SH-SY5Y (cell line): ENCODE data around the gene DDX46.

Experiments
- GATA2 ChIP-seq: IDR thresholded peaks from 2 replicates; pipeline ENCODE4 v1.6.1; 2011; ENCODE audit warnings: mild to moderate bottlenecking, low read depth, low read length
- GATA3 ChIP-seq: IDR thresholded peaks from 2 replicates; pipeline ENCODE4 v1.6.1; 2011; ENCODE audit warnings: low read depth, mild to moderate bottlenecking, low read length, moderate library complexity

Gene DDX46

DNA sequence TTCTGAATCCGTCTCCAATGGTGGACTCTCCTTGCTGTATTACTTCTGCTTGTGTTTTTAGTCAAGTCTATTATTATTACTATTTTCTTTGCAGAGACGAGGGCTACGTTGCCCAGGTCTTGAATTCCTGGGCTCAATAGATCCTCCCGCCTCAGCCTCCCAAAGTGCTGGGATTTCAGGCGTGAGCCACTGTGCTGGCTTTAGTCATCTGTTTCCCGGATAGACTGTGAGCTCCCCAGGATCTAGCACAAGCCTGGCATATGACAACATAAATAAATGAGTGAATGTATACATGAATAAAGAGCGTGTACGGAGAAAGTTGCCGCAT lies 439 bp upstream of the DDX46 start:
- TF ChIP-seq GATA3 (no peak), GATA2 (no peak)

DNA sequence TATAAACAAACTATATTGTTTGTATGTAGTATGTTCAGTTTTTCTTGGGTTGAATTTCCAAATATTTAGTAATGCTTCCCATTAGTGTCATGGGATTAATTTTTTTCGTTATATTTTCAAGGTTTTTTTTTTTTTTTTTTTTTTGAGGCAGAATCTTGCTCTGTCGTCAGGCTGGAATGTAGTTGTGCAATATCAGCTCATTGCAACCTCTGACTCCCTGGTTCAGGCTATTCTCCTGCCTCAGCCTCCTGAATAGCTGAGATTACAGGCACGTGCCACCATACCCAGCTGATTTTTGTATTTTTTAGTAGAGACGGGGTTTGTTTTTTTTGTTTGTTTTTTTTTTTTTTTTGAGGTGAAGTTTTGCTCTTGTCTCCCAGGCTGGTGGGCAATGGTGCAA lies 10.6 kb downstream of the DDX46 start:
- TF ChIP-seq GATA3 = no peak

DNA sequence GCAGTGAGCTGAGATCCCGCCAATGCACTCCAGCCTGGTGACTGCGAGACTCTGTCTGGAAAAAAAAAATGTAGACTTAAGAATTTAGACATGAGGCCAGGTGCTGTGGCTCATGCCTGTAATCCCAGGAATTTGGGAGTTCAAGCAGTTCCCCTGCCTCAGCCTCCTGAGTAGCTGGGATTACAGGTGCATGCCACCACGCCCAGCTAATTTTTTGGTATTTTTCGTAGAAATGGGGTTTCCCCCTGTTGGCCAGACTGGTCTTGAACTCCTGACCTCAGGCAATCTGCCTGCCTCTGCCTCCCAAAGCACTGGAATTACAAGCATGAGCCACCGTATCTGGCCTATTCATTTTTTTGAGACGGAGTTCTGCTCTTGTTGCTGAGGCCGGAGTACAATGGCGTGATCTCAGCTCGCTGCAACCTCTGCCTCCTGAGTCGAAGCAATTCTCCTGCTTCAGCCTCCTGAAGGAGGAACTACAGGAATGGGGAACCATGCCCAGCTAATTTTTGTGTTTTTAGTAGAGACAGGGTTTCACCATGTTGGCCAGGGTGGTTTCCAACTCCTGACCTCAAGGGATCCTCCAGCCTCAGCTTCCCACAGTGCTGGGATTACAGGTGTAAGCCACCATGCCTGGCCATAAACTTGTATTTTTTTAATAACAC lies 14.0 kb downstream of the DDX46 start:
- TF ChIP-seq GATA3 (no peak), GATA2 (no peak)

DNA sequence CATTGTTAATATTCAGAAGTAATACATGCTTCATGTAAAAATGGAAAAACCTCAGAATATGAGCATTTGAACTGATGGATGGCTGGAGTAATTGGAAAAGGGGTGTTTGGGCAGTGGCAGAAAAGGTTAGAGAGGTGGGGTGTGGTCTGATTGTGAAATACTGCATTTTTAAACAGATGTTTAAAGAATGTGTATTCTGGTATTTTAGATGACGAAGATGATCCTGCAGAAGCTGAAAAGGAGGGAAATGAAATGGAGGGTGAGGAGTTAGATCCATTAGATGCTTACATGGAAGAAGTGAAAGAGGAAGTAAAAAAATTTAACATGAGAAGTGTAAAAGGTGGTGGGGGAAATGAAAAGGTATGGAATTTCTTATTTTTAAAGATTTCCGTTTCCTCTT lies 18.8 kb downstream of the DDX46 start:
- no peak for TF ChIP-seq GATA3
- no peak for TF ChIP-seq GATA2

DNA sequence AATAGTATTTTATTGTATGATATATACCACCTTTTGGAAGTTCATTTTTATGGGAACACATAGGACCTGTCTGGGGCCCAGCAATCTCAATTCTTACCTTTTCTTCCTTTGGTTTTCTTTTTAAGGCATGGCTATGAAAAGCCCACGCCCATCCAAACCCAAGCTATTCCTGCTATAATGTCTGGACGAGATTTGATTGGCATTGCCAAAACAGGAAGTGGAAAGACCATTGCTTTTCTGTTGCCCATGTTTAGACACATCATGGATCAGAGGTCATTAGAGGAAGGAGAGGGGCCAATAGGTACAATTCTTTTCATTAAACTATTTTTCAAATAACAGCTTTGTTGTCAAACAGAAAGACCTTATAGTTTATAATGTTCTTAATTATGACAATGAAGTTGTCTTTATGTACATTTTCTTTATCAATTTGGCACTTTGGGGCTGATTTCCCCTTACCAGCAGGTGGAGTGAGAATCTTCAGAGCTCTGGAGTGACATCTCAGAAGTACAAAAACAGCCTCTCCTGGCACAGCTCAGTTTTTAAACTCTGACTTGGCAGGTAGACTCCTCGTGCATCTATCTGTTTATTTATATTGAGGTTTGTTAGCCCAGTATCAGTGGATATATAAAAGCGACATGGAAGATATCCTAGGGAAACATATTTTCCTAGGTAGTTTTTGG lies 25.8 kb downstream of the DDX46 start:
- TF ChIP-seq GATA2 (no peak), GATA3 (no peak)

DNA sequence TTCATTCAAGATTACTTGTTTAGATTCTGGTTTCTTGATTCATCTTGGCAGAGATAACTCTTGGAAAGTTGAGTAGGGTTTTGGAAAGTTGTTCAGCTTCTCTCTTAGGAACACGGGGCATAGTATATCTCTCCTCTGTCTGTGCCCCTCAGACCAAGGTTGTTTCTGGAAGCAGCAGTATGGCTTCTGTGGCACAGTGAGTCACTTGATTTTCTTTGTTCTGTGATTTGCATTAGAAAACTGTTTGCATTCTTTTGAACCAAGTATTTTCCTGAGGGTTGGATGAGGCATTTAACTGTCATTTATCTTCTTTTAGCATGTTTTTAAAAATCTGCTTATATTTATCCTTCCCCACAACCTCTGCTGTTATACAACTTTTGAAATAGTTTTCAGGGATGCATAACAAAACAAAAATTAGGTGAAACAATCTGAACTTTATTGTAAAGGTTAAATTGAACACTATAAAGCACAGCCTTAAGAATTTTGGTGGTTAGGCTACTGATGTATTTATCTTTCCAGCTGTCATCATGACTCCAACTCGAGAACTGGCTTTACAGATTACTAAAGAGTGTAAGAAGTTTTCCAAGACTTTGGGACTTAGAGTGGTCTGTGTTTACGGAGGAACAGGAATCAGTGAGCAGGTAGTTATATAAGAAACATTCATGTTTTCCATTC lies 26.5 kb downstream of the DDX46 start:
- no peak for TF ChIP-seq GATA3
- no peak for TF ChIP-seq GATA2

DNA sequence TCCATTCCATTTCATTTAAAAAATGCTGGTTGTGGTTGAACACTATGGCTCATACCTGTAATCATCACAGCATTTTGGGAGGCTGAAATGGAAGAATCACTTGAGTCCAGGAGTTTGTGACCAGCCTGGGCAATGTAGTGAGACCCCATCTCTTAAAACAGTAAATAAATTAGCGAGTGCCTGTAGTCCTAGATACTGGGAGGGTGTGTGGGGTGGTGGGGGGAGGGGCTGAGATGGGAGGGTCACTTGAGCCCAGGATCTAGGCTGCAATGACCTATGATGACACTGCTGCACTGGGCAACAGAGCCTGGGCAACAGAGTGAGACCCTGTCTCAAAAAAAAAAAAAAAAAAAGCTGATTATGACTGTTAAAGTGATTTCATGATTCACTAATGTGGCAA lies 29.1 kb downstream of the DDX46 start:
- TF ChIP-seq GATA3 = no peak

DNA sequence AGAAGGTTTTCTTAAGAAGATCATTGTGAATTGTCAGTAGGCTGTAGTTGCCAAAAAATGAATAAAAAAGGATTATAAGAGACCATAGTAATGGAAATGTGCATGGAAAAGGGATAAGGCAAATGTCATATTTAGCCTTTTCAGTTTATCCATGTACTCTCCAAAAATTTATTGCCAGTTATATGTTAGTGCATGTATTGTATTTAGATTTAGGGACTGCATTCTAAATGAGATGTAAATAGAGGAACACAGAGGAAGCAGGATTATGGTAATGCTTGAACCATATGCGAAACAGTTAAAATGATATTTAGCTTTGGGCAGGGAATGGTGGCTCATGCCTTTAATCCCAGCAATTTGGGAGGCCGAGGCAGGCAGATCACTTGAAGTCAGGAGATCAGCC lies 33.0 kb downstream of the DDX46 start:
- TF ChIP-seq GATA3 = no peak
- no peak for TF ChIP-seq GATA2

DNA sequence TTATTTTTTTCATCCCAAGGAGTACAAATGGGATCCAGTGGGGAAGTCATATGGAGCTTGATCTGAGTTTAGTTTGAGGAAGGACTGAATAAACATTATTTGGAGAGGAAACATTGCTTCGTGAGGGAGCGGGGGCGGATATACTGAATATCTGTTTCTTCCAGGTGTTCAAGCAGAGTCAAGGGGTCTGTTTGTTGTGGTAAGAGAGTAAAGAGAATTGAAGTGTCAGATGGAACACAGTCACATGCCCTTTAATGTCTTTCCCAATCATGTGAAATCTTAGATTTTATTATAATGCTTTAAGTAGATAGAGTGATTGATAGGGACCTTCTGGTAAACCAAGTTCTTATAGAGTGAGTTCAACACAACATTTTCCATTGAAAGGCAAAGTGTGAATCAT lies 33.7 kb downstream of the DDX46 start:
- TF ChIP-seq GATA2 = no peak
- TF ChIP-seq GATA3 = no peak

DNA sequence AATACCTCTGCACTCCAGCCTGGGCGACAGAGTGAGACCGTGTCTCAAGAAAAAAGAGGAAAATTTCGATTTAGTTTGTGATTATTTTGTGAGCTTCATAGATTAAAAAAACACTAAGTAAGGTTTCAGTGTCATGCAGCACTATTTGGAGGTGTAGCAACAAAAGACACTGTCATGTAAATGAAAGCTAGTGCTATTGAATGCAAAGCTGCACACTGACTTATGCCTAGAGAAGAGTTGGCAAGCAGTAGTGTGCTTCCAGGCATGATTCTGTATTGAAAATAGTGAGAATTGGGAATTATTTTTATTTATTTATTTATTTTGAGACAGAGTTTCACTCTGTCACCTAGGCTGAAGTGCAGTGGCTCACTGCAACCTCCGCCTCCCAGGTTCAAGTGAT lies 34.5 kb downstream of the DDX46 start:
- no peak for TF ChIP-seq GATA3

DNA sequence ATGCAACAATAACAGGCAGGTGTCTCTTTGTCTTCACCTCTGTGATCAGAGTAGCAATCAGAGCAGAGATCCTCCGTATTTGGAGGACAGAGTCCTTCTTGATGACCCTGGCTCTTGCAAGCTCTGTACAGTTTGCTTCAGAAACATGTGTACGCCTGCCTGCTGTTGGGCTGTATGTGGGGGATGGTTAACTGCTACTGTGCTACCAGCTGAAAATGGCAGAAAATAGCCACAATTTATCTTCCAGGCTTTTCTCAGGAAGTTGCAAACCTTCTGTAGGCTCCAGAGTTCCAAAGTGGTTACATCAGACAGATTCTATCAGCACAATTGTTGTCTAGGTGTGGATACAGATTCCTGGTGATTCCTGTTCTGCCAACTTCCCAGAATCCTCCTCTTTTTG lies 35.5 kb downstream of the DDX46 start:
- TF ChIP-seq GATA2 = no peak
- TF ChIP-seq GATA3 = no peak

DNA sequence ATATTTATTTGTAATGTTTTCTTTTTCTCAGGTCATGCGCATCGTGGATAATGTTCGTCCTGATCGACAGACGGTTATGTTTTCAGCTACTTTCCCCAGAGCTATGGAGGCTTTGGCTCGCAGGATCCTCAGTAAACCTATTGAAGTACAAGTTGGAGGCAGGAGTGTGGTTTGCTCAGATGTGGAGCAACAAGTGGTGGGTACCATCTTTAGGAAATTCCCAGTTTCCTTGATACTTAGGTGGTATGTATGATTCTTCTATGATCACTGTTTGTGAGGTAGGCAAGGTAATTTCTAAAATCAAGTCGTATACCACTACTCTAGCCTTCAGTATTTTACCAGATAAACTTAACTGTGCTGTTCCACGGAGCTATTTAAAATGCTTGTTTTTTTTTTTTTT lies 36.2 kb downstream of the DDX46 start:
- TF ChIP-seq GATA3 = no peak
- TF ChIP-seq GATA2 = no peak

DNA sequence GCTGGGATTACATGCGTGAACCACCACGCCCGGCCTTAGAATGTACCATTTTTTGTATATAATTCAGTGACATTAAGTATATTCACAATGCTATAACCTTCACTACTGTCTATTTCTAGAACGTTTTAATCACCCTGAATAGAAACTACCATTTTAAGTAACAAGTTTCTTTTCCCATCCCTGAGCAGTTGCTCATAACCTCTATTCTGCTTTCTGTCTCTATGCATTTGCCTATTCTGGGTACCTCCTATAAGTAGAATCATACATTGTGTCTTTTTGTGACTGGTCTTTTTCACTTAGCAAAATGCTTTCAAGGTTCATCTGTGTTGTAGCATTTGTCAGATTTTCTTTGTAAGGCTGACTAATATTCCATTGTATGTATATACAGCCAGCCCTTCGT lies 39.9 kb downstream of the DDX46 start:
- TF ChIP-seq GATA2 (no peak), GATA3 (no peak)

DNA sequence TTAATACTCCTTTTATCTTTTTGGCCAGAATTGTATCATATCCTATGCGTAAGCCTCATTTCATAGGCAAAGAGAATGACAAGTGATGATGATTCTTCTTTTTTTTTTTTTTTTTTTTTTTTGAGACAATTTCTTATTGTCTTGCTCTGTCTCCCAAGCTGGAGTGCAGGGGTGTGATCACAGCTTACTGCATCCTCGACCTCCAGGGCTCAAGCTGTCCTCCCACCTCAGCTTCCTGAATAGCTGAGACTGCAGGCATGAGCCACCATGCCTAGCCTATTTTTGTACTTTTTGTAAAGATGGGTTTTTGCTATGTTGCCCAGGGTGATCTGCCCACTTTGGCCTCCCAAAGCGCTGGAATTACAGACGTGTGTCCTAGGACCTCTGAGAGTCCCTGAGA lies 45.2 kb downstream of the DDX46 start:
- TF ChIP-seq GATA2 (no peak), GATA3 (no peak)

DNA sequence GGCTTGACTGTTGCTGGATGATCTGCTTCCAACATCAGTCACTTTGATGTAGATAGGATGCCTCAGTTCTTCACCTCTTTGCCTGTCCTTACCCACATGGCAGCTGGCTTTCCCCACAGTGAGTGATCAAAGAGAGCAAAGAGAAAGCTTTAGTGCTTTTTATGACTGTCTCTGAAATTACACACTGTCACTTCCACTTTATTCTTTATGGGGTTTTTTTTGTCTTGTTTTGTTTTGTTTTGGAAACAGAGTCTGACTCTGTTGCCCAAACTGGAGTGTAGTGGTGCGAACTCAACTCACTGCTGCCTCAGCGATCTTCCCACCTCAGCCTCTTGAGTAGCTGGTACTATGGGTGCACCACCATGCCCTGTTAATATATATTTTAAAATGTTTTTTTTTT lies 54.8 kb downstream of the DDX46 start:
- TF ChIP-seq GATA2 (no peak), GATA3 (no peak)
